Left lobe of liver (tissue), 2 donors: ENCODE measurements around the gene SPO11. TPM values are rescaled to one million over a fixed set of nuclear protein-coding genes. Genes with fewer than 3 reads are reported as not detected.
"Not testable (repeated sequence)": the region's sequence is repeated elsewhere in the genome, so short reads cannot be mapped to it uniquely, and the experiment has no call there.

ENCODE experiments used
- ATAC-seq: fragments of 200-7000 bp; cut with Tn5 transposase; one replicate; pipeline ENCODE4 v1.9.1; 2020; ENCODE audit warnings: mild to moderate bottlenecking, moderate library complexity
- DNase-seq: peaks from one replicate; pipeline ENCODE4 v3.0.0-alpha.2; 2020; ENCODE audit warnings: low spot score
- total RNA-seq: library from RNA; stranded (reverse); gene quantifications from one replicate; pipeline ENCODE4 v1.2.1, GENCODE V29; 2021
- donor health status: DM: no; HTN: no; CAD: no; lungs with moderate emphysema.
- donor health status: DM: no; HTN: yes; CAD: no.

Gene SPO11
- total RNA-seq, 1 donor from 2014 or later, result not detected

GRCh38 chr20:57332105-57333089 is 2.8 kb downstream of the SPO11 start:
- DNase-seq (no peak), ATAC-seq (no peak)

GRCh38 chr20:57335392-57335791 is 5.8 kb downstream of the SPO11 start:
- DNase-seq, result no peak
- ATAC-seq, result no peak

DNA sequence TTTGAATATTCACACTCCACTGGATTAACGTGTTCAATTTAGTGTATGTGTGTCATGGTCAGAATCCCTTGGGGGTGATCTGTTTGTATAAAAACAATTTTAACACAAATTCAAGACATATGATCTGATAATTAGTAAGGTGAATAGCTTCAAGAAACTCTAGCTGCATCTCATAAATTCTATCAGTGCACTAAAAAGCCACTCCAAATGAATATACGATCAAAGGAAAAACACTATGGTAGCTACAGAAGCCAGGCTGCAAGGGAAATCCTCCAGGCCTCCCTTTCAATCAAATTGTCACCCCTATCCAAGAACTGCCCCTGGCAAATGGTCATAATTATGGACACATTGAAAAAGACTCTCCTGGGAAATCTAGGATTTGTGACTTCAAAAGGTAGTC is 12.1 kb downstream of the SPO11 start:
- DNase-seq, result no peak
- no peak for ATAC-seq

GRCh38 chr20:57342829-57343228 is 13.2 kb downstream of the SPO11 start:
- no peak for ATAC-seq
- no peak for DNase-seq

GRCh38 chr20:57346477-57346876 is 16.9 kb downstream of the SPO11 start:
- peak; percentile 66 for DNase-seq
- peak; percentile 81 for ATAC-seq

DNA sequence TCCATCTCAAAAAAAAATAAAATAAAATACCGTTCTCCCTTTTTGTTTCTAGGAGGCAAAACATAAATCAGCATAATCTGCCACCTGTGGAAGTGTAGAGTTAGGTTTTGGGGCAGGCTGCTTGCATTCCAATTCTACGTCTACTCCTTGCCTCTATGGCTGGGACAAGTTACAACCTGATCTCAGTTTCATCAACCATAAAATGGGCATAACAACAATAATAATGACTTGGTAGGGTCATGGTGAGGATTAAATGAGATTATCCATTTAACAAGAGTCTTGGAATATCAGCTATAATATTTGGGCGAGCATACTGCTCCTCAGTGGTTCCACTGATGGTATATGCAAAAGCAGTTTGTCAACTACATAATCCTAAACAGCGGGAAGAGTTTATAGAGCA is 17.8 kb downstream of the SPO11 start:
- ATAC-seq, result no peak
- no peak for DNase-seq

DNA sequence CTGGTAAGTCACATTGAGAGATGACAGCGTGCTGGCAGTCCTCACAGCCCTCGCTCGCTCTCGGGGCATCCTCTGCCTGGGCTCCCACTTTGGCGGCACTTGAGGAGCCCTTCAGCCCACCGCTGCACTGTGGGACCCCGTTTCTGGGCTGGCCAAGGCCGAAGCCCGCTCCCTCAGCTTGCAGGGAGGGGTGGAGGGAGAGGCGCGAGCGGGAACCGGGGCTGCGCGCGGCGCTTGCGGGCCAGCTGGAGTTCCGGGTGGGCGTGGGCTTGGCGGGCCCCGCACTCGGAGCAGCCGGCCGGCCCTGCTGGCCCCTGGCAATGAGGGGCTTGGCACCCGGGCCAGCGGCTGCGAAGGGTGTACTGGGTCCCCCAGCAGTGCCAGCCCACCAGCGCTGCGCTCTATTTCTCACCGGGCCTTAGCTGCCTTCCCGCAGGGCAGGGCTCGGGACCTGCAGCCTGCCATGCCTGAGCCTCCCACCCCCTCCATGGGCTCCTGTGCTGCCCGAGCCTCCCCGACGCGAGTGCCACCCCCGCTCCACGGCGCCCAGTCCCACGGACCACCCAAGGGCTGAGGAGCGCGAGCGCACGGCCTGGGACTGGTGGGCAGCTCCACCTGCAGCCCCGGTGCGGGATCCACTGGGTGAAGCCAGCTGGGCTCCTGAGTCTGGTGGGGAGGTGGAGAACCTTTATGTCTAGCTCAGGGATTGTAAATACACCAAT is 18.8 kb downstream of the SPO11 start:
- not testable (repeated sequence) for ATAC-seq, DNase-seq

DNA sequence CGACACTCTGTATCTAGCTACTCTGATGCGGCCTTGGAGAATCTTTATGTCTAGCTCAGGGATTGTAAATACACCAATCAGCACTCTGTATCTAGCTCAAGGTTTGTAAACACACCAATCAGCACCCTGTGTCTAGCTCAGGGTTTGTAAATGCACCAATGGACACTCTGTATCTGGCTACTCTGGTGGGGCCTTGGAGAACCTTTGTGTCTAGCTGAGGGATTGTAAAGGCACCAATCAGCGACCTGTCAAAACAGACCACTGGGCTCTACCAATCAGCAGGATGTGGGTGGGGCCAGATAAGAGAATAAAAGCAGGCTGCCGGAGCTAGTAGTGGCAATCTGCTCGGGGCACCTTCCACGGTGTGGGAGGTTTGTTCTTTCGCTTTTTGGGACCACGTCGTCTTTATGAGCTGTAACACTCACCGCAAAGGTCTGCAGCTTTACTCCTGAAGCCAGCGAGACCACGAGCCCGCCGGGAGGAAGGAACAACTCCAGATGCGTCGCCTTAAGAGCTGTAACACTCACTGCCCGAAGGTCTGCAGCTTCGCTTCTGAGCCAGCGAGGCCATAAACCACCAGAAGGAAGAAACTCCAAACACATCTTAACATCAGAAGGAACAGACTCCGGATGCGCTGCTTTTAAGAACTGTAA is 19.4 kb downstream of the SPO11 start:
- not testable (repeated sequence) for ATAC-seq, DNase-seq

DNA sequence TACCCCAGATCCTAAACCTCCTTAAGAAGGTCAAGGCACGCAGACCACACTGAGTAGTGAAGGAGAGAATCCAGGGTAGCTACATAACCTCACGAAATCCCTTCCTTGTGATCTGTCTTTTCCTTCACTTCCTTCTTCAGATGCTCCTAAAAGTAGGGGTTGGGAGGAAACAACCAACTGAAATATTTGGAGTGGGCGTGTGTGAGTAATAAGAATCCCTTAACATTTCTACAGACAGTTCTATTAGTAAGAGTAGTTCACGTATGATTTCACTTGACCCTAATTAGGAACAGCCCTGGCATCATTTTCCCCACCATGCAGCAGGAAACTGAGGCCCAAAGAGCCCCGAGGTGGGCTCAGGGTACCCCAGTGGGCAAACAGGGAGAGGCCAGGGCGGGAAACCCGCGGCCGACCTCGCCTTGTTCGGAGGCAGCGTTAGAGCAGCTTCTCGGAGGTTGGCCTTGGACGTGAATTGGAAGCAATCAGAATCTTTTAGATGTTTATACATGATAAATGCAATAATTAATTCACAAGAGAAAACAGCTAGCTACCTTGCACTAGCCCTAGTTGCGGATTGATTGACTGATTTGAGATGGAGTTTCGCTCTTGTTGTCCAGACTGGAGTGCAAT is 20.6 kb downstream of the SPO11 start:
- DNase-seq (no peak), ATAC-seq (no peak)

- DNase-seq, ATAC-seq: not testable (repeated sequence)
Observed at GRCh38 chr20:57350726-57351041, 21.1 kb downstream of the SPO11 start.

DNA sequence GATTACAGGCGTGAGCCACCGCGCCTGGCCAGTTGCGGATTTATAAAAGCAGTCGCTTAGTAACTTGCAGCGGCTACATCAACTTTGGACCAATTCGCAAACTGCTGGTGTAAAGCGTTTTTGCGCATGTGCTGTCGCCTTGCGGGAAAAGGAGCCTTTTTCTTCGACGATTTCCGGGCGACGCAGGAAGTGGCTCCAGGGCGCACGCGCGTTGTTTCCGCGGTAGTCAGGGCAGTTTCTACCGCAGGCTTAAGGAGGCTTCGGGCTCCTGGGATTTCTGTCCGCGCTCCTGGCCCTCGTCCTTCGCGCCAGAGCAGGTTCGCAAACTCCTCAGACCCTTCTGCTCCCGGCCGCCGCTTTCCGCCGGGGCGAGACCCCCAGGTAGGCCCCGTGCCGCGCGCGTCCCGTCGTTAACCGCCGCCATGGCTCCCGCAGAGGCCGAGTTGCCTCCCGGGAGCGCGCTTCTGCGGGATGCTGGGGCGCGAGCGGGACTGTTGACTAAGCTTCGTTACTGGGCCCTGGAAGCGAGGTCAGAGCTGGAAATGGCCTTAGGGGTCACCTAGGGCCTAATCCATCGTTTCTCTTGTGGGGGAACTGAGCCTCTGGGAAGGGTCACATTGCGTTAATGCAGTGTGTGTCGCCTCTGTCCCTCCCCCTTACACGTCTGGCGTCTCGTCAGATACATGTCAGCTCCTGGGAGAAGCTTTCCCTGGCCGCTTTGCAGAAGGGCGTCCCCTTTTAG is 21.6 kb downstream of the SPO11 start, which contains the start of gene RAE1:
RAE1 (plus strand) TSS at position 214 of the 742 bp plus-strand sequence. CDS start 2,784 bp downstream, outside the sequence.
- DNase-seq, result peak; percentile 93
- peak; percentile 91 for ATAC-seq

DNA sequence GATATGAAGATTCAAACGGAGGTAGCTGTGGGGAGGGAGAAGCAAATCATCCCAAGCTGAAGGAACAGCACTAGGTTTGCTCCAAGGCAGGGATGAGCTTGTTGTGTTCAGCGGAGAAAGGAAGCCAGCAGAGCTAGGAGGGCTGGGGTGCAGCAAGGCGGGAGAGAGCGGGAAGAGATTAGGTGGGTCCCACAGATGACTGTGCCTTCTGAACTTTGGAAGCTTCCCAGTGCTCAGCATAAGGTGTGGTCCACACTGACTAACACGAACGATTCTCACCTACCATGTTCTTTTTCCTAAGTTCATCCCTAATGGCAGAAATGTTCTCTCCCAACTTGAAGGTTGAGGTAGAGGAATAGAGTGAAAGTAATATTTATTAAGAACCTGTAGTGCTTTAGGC is 22.7 kb downstream of the SPO11 start:
- DNase-seq (no peak), ATAC-seq (no peak)

- DNase-seq (no peak), ATAC-seq (no peak)
Observed at GRCh38 chr20:57353351-57353750, 23.7 kb downstream of the SPO11 start.

GRCh38 chr20:57361517-57361916 is 31.9 kb downstream of the SPO11 start:
- DNase-seq (no peak), ATAC-seq (no peak)

GRCh38 chr20:57364451-57364850 is 34.8 kb downstream of the SPO11 start:
- DNase-seq (no peak), ATAC-seq (no peak)

DNA sequence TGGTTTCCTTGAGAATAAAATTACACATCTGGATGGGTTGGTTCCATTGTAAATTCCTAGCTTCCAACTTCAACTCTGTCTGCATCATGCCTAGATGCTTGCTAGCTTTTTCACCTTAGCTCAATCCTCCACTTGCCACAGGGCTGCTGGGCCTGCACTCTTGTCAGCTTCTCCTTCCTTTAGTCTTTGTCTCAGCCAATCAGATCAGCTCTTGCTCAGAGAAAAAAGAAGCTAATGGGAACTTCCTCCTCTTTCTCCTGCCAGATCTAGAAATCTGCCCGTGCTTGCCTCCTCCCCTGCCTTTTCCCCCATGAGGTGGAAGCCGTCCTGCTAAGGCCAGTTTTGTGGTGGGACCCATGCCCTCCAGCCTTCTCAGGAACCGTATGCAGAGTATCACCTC is 40.0 kb downstream of the SPO11 start:
- no peak for DNase-seq
- ATAC-seq, result no peak

- no peak for ATAC-seq
Observed at GRCh38 chr20:57370316-57370715, 40.7 kb downstream of the SPO11 start.

GRCh38 chr20:57371363-57371762 is 41.8 kb downstream of the SPO11 start:
- no peak for DNase-seq
- no peak for ATAC-seq

More at GRCh38 chr20:57370316-57370715, 40.7 kb downstream of the SPO11 start:
- DNase-seq, result no peak

DNA sequence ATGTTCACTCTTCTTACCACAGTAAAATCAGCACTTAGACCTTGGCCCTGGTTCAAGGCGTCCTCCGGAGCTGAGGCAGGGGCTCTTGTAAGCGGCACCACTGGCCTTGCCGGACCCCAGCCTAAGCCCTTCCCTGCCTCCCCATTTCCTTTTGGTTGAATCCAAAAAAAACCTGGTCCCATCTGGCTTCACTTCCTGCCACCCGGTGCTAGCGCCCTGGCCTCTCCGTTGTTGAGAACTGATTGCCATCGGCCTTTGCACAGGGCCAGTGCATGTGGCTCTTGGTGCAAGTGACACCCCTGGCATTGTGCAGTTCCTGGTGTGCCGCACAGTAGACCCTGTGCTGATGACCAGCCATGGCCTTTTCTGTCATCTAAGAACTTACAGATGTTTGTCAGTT is 42.6 kb downstream of the SPO11 start:
- ATAC-seq, result no peak

More for the DNA sequence above, 42.6 kb downstream of the SPO11 start:
- DNase-seq, result no peak
